HEK293 (cell line): ENCODE data around the gene HSF2.

Source experiments
- ELK4 ChIP-seq: IDR thresholded peaks from 2 replicates; pipeline ENCODE4 v1.6.1; 2011; ENCODE audit warnings: mild to moderate bottlenecking, low read depth, low read length, borderline replicate concordance
- HOXA7 ChIP-seq: sonication (generic); formaldehyde crosslinking; IDR thresholded peaks from 2 replicates; pipeline ENCODE4 v1.8.1; 2022; ENCODE audit warnings: missing genetic modification reagents, borderline replicate concordance
- ZSCAN5A ChIP-seq: fragments of 450-650 bp; formaldehyde crosslinking; IDR thresholded peaks from 2 replicates; pipeline ENCODE4 v1.5.1; 2016; ENCODE audit warnings: missing biosample characterization, missing genetic modification characterization
- TF ChIP-seq, protein P1 (sequence below): fragments of 450-650 bp; formaldehyde crosslinking; IDR thresholded peaks from 2 replicates; pipeline ENCODE4 v1.5.1; 2016; ENCODE audit warnings: missing biosample characterization, missing genetic modification characterization

GRCh38 chr6:122372647-122373046 lies 26.8 kb upstream of the HSF2 start:
- TF ChIP-seq, protein P1, sequence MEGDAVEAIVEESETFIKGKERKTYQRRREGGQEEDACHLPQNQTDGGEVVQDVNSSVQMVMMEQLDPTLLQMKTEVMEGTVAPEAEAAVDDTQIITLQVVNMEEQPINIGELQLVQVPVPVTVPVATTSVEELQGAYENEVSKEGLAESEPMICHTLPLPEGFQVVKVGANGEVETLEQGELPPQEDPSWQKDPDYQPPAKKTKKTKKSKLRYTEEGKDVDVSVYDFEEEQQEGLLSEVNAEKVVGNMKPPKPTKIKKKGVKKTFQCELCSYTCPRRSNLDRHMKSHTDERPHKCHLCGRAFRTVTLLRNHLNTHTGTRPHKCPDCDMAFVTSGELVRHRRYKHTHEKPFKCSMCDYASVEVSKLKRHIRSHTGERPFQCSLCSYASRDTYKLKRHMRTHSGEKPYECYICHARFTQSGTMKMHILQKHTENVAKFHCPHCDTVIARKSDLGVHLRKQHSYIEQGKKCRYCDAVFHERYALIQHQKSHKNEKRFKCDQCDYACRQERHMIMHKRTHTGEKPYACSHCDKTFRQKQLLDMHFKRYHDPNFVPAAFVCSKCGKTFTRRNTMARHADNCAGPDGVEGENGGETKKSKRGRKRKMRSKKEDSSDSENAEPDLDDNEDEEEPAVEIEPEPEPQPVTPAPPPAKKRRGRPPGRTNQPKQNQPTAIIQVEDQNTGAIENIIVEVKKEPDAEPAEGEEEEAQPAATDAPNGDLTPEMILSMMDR (tag by site-specific recombination) = no peak
- TF ChIP-seq ZSCAN5A (tag by site-specific recombination) (no peak), ELK4 (no peak), HOXA7 (CRISPR knock-in tag) (no peak)
